ENCODE results near the gene PIGU.

The PIGU gene

DNA sequence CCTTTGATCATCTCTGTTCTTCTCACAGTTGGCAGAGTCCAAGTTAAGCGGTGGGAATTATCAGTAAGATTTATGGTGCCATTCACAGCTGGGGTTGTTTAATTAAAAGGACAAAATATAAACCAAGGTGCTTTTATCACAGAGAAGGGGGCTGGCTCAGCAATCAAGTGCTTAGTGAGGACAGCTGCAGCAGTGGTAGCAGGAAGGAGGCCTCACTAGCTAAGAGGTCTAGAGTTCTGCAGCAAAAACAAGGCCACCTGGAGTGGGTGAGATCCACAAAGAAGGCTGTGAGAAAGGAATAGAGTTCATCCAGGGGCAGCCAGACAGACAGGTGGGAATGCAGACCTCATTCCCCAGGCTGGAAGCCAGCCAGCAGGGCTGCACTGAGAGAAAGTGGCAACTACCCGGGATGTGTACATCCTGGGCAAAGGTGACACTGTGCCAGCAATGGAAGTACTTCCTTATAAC lies 37.1 kb downstream of the PIGU start:
- TF ChIP-seq, protein P1, sequence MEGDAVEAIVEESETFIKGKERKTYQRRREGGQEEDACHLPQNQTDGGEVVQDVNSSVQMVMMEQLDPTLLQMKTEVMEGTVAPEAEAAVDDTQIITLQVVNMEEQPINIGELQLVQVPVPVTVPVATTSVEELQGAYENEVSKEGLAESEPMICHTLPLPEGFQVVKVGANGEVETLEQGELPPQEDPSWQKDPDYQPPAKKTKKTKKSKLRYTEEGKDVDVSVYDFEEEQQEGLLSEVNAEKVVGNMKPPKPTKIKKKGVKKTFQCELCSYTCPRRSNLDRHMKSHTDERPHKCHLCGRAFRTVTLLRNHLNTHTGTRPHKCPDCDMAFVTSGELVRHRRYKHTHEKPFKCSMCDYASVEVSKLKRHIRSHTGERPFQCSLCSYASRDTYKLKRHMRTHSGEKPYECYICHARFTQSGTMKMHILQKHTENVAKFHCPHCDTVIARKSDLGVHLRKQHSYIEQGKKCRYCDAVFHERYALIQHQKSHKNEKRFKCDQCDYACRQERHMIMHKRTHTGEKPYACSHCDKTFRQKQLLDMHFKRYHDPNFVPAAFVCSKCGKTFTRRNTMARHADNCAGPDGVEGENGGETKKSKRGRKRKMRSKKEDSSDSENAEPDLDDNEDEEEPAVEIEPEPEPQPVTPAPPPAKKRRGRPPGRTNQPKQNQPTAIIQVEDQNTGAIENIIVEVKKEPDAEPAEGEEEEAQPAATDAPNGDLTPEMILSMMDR (IDR thresholded peaks at IDR 0.05; ENCODE audit: borderline replicate concordance, control extremely low read depth, extremely low read depth, insufficient read depth, missing control alignments): no peak
- no peak for DNase-seq (ENCODE audit: low spot score)
- in situ Hi-C loops (cut with MboI; ENCODE audit: low sequenced_read_pairs, unreplicated experiment): no loop called here

DNA sequence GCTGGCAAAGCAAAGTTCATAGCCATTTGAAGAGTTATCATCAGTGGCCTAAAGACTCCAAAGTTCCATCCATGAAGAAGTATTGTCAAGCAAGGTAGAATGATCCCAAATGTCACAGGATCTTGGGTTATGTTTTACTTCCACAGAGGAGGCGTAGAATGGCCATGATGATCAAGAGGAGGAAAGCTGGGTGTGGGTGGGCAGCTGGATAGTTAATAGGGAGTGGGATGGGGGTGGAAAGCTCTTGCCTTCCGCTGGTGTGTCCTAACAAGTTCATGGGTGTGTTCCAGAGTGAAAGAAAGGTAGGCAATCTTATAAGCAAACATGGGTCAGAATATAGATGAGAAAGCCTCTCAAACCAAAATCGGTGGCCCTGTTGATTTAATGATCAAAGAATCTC lies 38.4 kb downstream of the PIGU start:
- in situ Hi-C loops (cut with MboI; ENCODE audit: low sequenced_read_pairs, unreplicated experiment): no loop called here
- DNase-seq (ENCODE audit: low spot score): no peak
- TF ChIP-seq, protein P1 (IDR thresholded peaks at IDR 0.05; ENCODE audit: borderline replicate concordance, control extremely low read depth, extremely low read depth, insufficient read depth, missing control alignments): no peak

DNA sequence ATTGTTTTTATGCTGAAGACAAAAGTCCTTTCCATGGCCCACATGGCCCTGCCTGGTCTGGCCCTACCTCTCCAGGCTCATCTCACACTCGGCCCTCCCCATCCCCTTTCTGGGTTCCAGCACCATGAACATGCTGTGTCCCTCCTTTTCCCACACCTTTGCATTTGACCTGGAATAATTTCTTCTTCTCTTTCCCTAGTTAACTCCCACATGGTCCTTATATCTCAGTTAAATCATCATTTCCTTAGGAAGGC lies 38.9 kb downstream of the PIGU start:
- no peak for DNase-seq (ENCODE audit: low spot score)
- TF ChIP-seq, protein P1 (IDR thresholded peaks at IDR 0.05; ENCODE audit: borderline replicate concordance, control extremely low read depth, extremely low read depth, insufficient read depth, missing control alignments): no peak
- in situ Hi-C loops (cut with MboI; ENCODE audit: low sequenced_read_pairs, unreplicated experiment): no loop called here

DNA sequence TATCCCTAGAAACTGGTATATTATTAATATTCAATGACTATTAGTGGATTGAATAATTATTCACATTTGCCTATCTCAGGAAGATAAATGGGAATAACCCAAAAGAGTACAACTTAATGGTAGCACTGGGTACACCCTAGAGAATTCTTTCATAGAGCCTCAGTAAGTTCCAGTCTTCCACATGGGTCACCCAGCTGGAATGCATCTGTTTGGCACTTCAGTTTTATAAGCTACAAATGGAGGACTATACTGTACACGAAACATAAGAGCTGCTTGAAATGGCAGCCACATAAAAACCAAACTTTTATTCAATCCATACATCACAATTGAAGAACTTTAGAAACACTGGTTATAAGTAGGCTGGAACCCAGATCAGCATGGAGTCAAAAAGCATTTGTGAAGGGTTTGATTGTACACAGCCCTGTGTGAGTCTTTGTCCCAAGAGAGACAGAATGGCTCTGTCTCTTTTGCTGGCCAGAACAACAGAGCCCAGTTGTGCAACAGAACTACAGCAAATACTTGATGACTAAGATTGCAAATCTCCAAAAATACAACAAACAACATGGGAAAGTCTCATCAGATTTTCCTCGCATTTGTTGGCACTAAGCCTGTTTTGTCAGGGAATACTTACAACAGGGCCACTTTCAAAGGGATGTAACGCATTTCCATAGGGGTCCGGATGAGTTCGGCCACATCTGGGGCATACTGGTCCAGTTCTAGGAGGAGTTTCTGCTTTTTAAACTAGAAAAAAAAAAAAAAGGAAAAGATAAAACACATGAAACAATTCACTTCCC lies 39.5 kb downstream of the PIGU start:
- DNase-seq (ENCODE audit: low spot score): no peak
- TF ChIP-seq, protein P1 (IDR thresholded peaks at IDR 0.05; ENCODE audit: borderline replicate concordance, control extremely low read depth, extremely low read depth, insufficient read depth, missing control alignments): no peak
- in situ Hi-C loops (cut with MboI; ENCODE audit: low sequenced_read_pairs, unreplicated experiment): no loop called here

DNA sequence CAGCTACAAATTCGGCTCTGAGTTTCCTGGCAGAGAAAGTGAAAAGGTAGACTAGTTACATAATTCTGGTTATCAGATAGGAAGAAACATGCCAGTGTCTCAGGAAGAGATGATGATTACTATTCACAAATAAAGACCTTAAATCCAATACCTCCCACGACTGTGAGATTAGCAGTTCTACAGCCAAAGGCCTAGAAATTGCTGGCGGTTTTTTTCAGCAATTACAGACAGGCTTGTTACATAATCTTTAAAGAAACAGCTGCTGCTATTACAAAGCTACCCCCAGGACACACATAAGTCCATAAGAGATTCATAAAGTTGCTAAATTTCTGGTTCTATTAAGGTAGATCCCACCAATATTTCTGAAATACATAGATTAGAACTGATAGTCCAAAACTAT lies 40.2 kb downstream of the PIGU start:
- TF ChIP-seq, protein P1 (IDR thresholded peaks at IDR 0.05; ENCODE audit: borderline replicate concordance, control extremely low read depth, extremely low read depth, insufficient read depth, missing control alignments): no peak
- DNase-seq (ENCODE audit: low spot score): no peak
- in situ Hi-C loops (cut with MboI; ENCODE audit: low sequenced_read_pairs, unreplicated experiment): no loop called here

DNA sequence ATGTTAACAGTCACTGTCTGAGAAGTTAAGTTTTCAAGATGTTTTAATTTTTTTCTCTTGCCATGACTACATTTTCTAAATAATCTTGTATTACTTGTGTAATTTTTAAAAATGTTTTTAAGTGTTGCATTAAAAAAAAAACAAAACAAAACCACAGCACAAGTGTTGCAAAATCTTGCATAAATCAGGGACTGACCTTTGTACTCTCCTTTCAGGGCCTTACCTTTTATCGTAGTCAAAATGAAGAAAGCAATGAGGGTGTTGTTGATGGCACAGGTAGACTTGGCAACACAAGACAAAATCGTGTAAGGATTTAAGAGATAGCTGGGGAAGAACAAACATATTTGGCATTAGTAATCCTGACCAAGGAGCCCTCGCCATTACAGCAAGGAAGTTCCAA lies 42.5 kb downstream of the PIGU start:
- no peak for DNase-seq (ENCODE audit: low spot score)
- TF ChIP-seq, protein P1 (IDR thresholded peaks at IDR 0.05; ENCODE audit: borderline replicate concordance, control extremely low read depth, extremely low read depth, insufficient read depth, missing control alignments): no peak
- in situ Hi-C loops (cut with MboI; ENCODE audit: low sequenced_read_pairs, unreplicated experiment): no loop called here

Measured in GM13976 (cell line).